T follicular helper cell (primary cell): ENCODE results near the gene HEYL.
A peak's percentile ranks its signal among the peaks of the same experiment; 100 is the strongest.

Source experiments
- DNase-seq: peaks from one replicate; pipeline ENCODE4 v3.0.0-alpha.2; 2020; ENCODE audit warnings: low read depth

Gene HEYL

GRCh38 chr1:39666772-39667171, 27.3 kb upstream of the HEYL start:
- DNase-seq: no peak

GRCh38 chr1:39663559-39663958, 24.1 kb upstream of the HEYL start:
- DNase-seq: no peak

GRCh38 chr1:39662861-39663260, 23.4 kb upstream of the HEYL start:
- DNase-seq: no peak

DNA sequence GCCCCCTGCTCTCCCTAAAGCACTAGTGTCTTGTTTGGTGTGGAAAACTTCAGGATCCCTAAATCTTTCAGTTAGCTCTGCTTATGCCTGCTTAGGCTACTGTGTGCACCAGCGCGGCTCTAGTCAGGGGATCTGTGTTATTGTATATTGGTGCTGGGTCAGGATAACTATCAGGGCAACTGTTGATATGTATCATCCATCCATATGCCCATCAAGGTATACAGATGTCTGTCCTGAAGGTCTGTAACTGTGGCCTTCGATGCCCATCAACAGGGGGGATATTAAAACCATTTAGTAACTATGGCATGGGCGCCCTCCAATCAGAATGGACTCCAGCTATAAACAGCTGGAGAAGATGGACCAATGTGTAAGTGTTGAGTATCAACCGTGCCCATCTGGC, 20.1 kb upstream of the HEYL start:
- no peak for DNase-seq

- no peak for DNase-seq
Measured at GRCh38 chr1:39659110-39659509, 19.7 kb upstream of the HEYL start.

DNA sequence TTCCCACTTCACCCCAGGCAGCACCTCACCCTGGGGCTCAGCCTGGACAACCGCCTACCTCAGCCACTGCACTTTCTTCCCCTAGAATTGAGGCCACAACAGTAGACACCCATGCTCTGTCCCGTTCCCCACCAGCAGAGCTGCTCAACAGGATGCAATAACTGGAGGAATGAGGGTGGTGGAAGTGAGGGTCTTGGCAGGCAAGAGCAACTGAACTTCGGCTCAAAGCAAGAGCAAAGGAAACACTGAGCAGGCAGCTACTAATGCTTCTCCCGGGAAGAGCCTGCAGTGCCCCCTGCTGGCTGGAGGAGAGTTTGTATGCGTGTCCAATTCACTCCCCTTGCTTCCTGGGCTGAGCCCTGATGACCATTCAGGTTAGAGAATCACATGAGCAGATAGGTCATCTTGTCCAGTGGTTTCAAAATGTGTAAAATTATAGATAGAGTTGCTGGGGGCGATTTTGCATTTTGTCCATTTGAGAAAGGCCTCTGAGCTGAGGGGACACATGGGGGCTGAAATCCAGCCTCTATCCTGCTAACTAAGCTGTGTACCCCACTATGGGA, 18.6 kb upstream of the HEYL start:
- peak; percentile 41 for DNase-seq

DNA sequence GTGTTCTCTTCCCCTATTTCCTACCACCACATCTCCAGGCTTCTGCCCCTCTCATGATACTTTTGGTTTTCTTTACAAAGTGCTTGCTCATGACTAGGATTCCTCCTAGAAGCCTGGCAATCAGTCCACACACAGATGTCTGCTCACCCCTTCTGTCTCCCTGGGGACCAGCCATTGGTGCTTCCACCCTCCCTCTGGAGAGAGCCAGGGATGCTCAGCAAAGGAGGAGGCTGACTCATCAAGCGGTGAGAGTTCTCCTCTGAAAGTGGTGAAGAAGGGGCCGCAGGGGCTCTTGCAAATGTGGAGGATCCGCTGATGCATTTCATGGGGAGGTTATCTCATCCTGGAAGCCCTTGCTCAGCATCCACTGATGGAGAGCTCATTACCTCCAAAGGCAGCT, 18.0 kb upstream of the HEYL start:
- DNase-seq: no peak

GRCh38 chr1:39656391-39656790, 16.9 kb upstream of the HEYL start:
- no peak for DNase-seq

DNA sequence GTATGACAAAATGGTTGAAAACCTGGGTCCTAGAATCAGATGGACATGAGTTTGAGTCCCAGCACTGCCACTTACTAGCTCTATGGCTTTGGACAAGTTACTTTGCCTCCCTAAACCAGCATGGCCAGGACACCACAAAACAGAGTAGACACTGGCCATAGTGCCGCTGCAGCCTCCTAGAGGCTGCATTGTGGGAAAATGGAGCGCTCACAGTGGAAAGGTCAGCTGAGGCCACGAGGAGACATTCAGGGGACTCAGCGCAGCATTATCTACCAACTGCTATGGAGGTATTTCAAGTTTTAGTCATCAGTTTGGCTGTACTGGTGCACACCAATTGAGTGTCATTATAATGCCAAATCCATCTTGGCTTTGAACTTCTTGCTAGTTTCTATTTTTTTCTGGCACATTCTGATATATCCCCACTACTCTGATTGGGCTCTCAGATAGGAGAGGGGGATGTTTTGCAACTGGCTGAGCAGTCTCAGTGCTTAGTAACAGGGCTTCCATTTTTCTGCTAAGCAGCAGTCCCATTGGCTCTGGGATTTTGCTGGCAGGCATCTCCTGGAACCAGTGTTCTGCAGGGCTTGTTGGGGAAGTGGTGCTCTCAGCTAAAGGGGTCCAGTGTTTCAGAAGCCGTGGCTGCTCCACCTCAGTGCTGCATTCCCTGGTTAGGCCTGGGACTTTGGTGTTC, 16.3 kb upstream of the HEYL start:
- no peak for DNase-seq

GRCh38 chr1:39654291-39654690, 14.8 kb upstream of the HEYL start:
- DNase-seq: no peak

DNA sequence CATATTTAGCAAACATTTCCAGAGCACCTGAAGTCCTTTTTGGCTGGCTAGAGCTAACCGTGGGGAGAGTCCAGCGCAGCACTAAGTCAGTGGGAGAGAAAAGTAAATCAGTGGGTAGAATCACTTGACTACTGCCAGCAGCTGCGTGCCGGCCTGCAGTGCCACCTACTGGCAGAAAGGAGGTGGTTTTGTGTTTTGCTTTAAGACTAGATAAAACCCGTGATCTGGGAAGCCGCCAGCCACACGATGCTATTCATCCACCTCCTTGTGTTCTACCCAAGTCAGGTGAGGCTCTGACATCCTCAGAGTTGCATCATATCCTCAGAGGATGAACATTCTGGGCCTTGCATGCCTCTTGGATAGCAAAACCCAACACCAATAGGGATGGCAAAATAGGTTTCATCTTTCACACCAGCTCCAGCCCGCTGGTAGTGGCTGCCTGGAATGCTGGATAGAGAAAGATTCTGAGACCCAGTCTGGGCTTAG, 14.1 kb upstream of the HEYL start:
- peak; percentile 66 for DNase-seq

GRCh38 chr1:39652554-39652953, 13.1 kb upstream of the HEYL start:
- no peak for DNase-seq

- DNase-seq: no peak
Measured at GRCh38 chr1:39652105-39652504, 12.7 kb upstream of the HEYL start.

- no peak for DNase-seq
Measured at GRCh38 chr1:39650431-39650830, 11.0 kb upstream of the HEYL start.

GRCh38 chr1:39649636-39650185, 10.3 kb upstream of the HEYL start:
- DNase-seq: no peak

DNA sequence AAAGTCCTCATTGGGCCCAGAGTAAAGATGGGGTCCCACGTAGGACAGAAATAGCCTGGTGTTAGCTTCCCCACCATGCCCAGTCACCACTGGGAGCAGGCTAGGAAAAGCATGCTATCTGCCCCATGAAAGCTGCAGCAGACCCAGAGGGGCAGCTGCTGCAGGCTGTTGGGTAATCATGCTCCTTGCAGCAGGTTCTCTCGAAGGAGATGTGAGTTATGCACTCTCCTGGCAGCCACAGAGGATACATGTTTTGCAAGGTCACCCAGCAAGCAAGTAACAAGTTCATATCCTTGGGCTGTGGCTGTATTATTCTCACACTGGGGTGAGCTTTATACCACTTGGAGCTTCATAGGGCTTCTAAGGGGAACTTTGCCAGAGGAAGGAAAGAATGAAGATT, 9.1 kb upstream of the HEYL start:
- DNase-seq: no peak

GRCh38 chr1:39647247-39647646, 7.8 kb upstream of the HEYL start:
- no peak for DNase-seq

DNA sequence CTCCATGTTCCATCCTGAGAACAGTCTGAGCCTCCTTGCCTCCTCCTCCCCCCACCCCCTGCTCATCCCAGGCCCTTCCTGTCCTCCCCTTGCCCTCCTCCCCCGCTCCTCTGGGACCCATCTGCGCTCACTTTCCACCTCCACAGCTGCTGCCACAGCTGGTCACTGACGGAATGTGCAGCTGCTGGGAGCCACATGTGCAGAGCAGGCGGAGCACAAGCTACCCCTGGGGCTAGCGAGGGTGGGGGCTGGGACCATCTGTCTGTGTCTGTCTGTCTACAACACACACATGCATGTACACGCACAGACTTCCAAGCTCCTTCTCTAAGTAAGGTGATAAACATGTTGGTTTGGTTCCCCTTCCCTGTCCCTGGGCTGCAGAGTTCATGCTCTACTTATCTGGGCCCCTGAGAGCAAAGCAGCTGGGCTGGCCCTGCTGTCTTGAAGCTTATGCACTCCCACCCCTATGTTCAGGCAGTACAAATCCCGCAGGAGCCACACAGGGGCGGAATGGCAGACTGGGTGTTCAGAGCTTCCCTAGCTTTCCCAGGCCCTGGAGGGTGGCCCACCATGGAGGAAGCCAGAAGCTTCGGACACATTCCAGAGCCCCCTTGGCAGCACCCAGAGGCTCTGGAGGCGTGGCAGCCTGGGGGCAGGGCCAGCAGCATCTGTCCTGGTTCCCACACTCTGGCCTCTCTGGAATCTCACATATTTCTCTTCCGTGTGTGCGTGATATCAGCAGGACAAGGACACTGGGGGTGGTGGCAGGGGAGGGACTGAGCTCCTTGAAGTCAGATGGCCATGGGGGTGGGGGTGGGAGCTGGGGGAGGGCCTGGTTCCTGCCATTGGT, 7.0 kb upstream of the HEYL start:
- DNase-seq: no peak

DNA sequence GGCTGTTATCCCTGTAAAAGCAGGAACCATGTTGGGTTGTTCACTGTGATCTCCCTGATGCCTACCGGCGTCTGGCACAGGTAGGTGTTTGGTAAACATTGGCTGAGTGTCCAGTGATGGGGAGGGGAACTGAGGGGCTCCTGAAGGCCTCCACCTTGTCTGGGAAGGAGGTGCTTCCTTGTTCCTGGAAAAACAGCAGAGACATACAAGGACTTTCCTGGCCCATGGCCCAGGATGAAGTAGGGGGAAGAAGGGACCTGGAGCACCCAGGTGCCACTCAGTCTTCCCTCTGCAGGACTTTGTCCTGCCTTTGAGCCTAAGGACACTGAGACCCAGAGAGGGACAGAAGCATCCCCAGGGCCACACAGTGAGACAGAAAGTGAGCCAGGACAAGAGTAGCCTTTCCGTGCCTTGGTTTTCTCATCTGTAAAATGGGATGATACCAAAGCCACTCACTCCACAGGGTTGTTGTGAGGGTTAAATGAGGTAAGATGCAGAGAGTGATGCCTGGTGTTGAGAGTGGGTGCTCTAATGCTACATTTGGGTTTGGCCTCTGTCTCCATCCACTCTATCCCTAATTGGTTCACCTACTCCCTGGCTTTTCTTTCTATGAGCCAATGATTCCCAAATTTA, 6.1 kb upstream of the HEYL start:
- no peak for DNase-seq

GRCh38 chr1:39643705-39644104, 4.3 kb upstream of the HEYL start:
- DNase-seq: no peak

GRCh38 chr1:39642796-39643195, 3.4 kb upstream of the HEYL start:
- DNase-seq: no peak

DNA sequence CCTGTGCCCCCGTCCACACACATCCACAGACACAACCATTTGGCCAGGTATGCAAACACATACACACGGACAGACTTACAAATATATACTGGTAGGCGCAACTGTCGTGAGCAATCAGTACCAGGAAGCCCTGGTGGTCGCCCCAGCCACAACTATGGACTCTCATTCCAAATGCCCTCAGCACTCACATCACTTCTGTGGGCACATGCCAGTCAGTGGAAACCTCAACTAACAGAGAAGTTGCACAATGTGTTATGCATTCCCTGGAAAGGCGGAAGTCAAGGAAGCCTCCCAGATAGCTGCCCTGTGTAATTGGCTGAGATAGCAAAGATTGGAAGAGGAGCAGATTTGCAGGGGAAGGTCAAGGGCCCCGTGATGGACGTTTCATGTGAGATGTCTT, 1.4 kb upstream of the HEYL start:
- DNase-seq: no peak
